ENCODE results near the gene MRPS30.

The MRPS30 gene

GRCh38 chr5:44844744-44845143, 36.0 kb downstream of the MRPS30 start:
- H3K27ac Mint-ChIP-seq, result no peak overlapping the region
- ATAC-seq (no peak), DNase-seq (ENCODE audit: low spot score in 2 of 2) (no peak)
- H3K4me3 Mint-ChIP-seq, result no peak overlapping the region
- no peaks in the 10 kb centered on the region for H3K4me1 Mint-ChIP-seq
- no peaks in the 10 kb centered on the region for H3K9me3 Mint-ChIP-seq
- H3K36me3 Mint-ChIP-seq, result no peaks in the 10 kb centered on the region

- no peak overlapping the region for H3K27ac Mint-ChIP-seq
- H3K9me3 Mint-ChIP-seq, result no peaks in the 10 kb centered on the region
- no peak overlapping the region for H3K4me3 Mint-ChIP-seq
- H3K4me1 Mint-ChIP-seq, result no peaks in the 10 kb centered on the region
- ATAC-seq (no peak), DNase-seq (ENCODE audit: low spot score in 2 of 2) (no peak)
- H3K36me3 Mint-ChIP-seq, result no peaks in the 10 kb centered on the region
Measured at GRCh38 chr5:44845777-44846176, 37.0 kb downstream of the MRPS30 start.

DNA sequence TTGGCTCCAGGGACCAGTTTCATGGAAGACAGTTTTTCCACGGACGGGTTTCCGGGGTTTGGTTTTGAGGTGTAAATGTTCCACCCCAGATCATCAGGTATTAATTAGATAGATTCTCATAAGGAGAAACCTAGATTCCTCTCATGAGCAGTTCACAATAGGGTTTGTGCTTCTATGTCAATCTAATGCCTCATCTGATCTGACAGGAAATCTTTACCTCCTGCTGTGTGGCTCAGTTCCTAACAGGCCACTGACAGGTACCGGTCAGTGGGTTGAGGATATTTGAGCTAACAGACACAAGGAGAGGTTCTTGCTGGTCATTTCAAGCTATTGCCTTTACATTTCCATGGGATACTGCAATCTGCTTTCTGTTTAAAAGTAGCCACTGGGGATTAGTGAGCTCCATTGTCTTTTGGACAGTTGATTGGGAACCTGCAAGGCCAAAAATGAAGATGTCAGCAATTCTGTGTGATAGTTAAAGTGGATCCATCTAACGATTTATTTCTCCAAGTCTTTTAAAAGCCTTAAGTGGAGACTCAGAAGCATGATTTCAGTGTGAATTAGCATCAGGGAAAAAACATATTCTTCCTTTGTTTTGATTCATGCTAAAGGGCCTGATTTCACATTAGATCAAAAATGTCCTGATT, 38.6 kb downstream of the MRPS30 start:
- Mint-ChIP-seq H3K36me3 (no peaks in the 10 kb centered on the region), H3K4me1 (no peaks in the 10 kb centered on the region), H3K27ac (no peak overlapping the region), H3K4me3 (no peak overlapping the region), H3K9me3 (no peaks in the 10 kb centered on the region)
- DNase-seq (ENCODE audit: low spot score in 2 of 2) (no peak), ATAC-seq (no peak)

DNA sequence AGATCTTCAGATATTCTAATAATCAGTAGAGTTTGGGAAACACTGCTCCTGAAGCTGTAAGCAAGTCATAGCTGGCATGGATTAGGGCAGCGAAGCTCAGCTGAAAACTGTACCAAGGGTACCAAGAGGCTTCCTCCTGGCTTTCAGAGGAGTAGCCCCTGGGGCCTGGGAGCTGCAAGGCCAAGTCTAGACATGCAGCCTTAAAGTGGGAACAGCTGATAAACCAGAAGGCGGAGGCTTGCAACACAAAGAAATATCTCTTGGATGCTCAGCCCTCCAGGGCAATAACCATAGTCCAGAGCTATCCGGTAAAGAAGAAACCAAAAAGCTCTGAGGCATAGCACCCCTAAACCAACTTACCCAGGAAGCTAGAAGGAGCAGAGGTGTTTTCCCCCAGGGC, 51.5 kb downstream of the MRPS30 start:
- H3K36me3 Mint-ChIP-seq, result no peaks in the 10 kb centered on the region
- no peak for ATAC-seq
- H3K27ac Mint-ChIP-seq, result no peak overlapping the region
- H3K4me1 Mint-ChIP-seq, result no peaks in the 10 kb centered on the region
- no peak for DNase-seq (ENCODE audit: low spot score in 2 of 2)
- H3K4me3 Mint-ChIP-seq, result no peak overlapping the region
- H3K9me3 Mint-ChIP-seq, result no peaks in the 10 kb centered on the region

DNA sequence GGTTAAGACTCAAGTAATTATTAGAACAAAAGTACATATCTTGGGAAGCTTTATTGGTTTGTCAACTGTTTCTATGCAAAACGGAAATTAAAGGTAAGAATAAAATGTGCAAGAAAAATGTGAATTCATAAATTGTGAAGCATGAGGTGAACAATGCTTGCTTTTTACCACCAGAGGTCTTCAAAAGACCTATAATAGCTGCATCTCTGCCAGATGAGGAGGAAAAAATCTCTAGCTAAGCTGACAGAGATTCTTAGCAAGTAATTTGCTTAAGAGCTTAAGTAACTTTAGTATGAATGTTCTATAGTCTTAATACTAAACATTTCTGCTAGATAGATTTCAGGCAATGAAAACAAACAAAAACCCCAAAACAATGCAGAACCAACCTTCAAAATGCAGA, 54.1 kb downstream of the MRPS30 start:
- no peaks in the 10 kb centered on the region for H3K36me3 Mint-ChIP-seq
- H3K27ac Mint-ChIP-seq, result no peak overlapping the region
- DNase-seq (ENCODE audit: low spot score in 2 of 2) (no peak), ATAC-seq (no peak)
- H3K4me1 Mint-ChIP-seq, result no peaks in the 10 kb centered on the region
- no peak overlapping the region for H3K4me3 Mint-ChIP-seq
- no peaks in the 10 kb centered on the region for H3K9me3 Mint-ChIP-seq
